IPS-20b (cell line): Measurements from ENCODE around the gene UBALD2.
A peak's percentile ranks its signal among the peaks of the same experiment; 100 is the strongest.

ENCODE experiments used
- H3K27ac ChIP-seq: one replicate; pipeline ENCODE4 v1.5.1; 2013; ENCODE audit warnings: low read length
- H3K27me3 ChIP-seq: 2 replicates; pipeline ENCODE4 v1.6.1; 2013; ENCODE audit warnings: mild to moderate bottlenecking, low read length, inconsistent platforms; ENCODE audit not compliant: insufficient read depth
- H3K36me3 ChIP-seq: 2 replicates; pipeline ENCODE4 v1.6.1; 2013; ENCODE audit warnings: low read depth, mild to moderate bottlenecking, inconsistent platforms, low read length, moderate library complexity; ENCODE audit not compliant: insufficient read depth
- H3K4me1 ChIP-seq: 2 replicates; pipeline ENCODE4 v1.6.1; 2013; ENCODE audit warnings: mild to moderate bottlenecking, control low read depth, inconsistent platforms, low read length, moderate library complexity; ENCODE audit not compliant: insufficient read depth
- H3K4me3 ChIP-seq: 2 replicates; pipeline ENCODE4 v1.5.1; 2013; ENCODE audit warnings: mild to moderate bottlenecking, low read length, inconsistent platforms
- H3K9ac ChIP-seq: 2 replicates; pipeline ENCODE4 v1.6.1; 2013; ENCODE audit warnings: low read depth, mild to moderate bottlenecking, inconsistent platforms, low read length, moderate library complexity
- H3K9me3 ChIP-seq: 2 replicates; pipeline ENCODE4 v1.6.1; 2013; ENCODE audit warnings: mild to moderate bottlenecking, low read depth, low read length, inconsistent platforms; ENCODE audit not compliant: insufficient read depth

The UBALD2 gene

GRCh38 chr17:76268991-76269981 is 4.1 kb downstream of the UBALD2 start:
- Histone ChIP-seq H3K27me3 (no peaks in the 10 kb centered on the region), H3K4me1 (peaks cover 18% of the 10 kb centered on the region; the same call in 1 of the 2 replicates), H3K27ac (no peak overlapping the region), H3K9ac (peak overlapping the region; percentile 0; the same call in 1 of the 2 replicates), H3K36me3 (peaks cover 11% of the 10 kb centered on the region), H3K9me3 (no peaks in the 10 kb centered on the region), H3K4me3 (no peak overlapping the region)

DNA sequence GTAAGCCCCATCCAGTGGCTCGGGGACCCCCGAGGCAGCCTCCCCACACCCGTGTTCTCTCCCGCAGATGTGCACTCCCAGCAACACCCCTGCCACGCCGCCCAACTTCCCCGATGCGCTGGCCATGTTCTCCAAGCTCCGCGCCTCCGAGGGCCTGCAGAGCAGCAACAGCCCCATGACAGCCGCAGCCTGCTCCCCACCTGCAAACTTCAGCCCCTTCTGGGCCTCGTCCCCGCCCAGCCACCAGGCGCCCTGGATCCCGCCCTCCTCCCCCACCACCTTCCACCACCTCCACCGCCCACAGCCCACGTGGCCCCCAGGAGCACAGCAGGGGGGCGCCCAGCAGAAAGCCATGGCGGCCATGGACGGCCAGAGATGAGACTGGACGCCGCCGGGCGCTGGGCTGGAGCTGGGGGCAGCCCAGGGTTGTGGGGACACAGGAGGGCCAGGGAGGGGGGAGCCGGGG is 5.0 kb downstream of the UBALD2 start:
- Histone ChIP-seq H3K36me3 (peaks cover 11% of the 10 kb centered on the region), H3K4me1 (peaks cover 15% of the 10 kb centered on the region; the same call in 1 of the 2 replicates), H3K4me3 (no peak overlapping the region), H3K27me3 (no peaks in the 10 kb centered on the region), H3K27ac (no peak overlapping the region), H3K9me3 (no peaks in the 10 kb centered on the region), H3K9ac (no peak overlapping the region)

DNA sequence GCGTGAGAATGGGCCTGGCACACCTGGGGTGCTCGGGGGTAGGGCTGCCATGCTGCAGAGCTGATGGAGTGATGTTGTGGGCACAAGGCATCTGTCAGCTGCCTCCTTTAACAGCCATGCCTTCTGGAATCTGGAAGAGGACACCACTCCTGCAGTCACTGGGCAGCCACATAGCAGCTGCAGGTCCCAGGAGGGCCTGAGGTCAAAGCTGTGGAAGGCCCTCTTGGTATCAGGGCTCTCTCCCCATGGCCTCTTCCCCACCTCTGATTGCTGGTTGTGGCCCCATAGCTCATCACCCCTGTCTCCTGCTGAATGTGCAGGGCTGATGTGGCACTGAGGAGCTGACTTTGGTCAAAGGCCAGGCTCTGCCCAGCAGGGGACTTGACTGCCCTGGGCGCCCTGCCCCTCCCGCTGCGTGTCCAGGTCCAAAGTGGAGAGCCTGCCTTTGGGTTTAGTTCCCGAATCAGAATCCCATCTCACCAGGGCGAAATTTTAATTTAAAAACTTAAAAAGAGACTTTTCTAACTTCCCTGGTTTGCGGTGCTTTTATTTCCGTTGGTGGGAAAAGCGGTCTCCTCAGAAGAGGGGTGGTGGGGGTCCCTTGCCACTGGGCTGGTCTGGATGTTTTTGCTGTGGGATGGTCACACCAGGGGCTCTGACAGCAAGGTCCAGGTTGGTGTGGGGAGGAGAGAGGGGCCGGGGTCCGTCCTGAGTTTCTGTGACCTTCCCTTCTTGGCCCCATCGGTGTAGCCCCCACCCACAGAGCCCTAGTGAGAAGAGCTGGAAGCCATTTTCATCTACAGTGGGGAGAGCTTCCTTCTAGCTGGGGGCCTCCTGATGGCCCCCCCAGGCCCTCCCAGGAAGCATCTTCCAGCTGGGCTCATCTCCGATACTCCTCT is 5.9 kb downstream of the UBALD2 start:
- Histone ChIP-seq H3K9ac (peak overlapping the region; percentile 45; the same call in 1 of the 2 replicates), H3K4me3 (no peak overlapping the region), H3K36me3 (peaks cover 11% of the 10 kb centered on the region), H3K9me3 (no peaks in the 10 kb centered on the region), H3K4me1 (peaks cover 15% of the 10 kb centered on the region; the same call in 1 of the 2 replicates), H3K27ac (no peak overlapping the region), H3K27me3 (no peaks in the 10 kb centered on the region)

- H3K9ac ChIP-seq: peak overlapping the region; percentile 45; the same call in 1 of the 2 replicates
- H3K4me3 ChIP-seq: peak overlapping the region; percentile 30; the same call in 1 of the 2 replicates
- peaks cover 11% of the 10 kb centered on the region; the same call in 1 of the 2 replicates for H3K4me1 ChIP-seq
- H3K9me3 ChIP-seq: no peaks in the 10 kb centered on the region
- no peaks in the 10 kb centered on the region for H3K27me3 ChIP-seq
- peaks cover 11% of the 10 kb centered on the region for H3K36me3 ChIP-seq
- no peak overlapping the region for H3K27ac ChIP-seq
Measured at GRCh38 chr17:76271669-76272540, 6.8 kb downstream of the UBALD2 start.

- H3K4me1 ChIP-seq: peaks cover 11% of the 10 kb centered on the region; the same call in 1 of the 2 replicates
- H3K4me3 ChIP-seq: no peak overlapping the region
- H3K9me3 ChIP-seq: no peaks in the 10 kb centered on the region
- H3K27me3 ChIP-seq: no peaks in the 10 kb centered on the region
- peaks cover 9% of the 10 kb centered on the region for H3K36me3 ChIP-seq
- H3K9ac ChIP-seq: no peak overlapping the region
- H3K27ac ChIP-seq: no peak overlapping the region
Measured at GRCh38 chr17:76272541-76273444, 7.6 kb downstream of the UBALD2 start.

DNA sequence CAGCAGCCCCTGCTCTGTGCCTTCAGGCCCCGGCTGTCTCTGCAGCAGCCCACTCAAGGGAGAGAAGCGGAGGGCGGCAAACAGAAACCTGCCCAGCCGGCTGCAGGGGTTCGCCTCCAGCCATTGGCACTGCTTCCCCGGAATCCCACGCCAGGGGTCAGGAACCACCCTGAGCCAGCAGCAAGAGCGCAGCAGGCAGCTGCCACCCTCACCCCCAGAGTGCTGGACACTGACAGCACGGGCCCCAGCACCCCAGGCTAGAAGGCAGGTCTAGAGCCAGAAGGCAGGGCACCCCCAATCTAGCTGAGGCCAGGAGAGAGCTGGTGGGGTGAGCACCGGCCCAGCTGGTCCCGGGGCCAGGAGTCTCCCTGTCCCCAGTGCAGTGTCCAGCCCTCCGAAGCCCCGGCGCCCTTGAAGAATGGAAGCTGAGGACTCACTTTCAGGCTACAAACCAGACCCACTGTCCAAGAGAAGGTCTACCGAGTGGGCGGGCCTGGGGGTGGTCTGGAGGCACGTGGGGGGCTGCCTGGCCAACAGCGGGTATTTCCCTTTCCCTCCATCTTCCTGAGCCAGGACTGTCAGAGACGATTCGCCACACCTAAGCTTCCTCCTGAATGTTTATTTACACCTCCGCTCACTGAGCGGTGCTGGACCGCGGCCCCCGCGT is 8.4 kb downstream of the UBALD2 start:
- H3K27me3 ChIP-seq: no peaks in the 10 kb centered on the region
- H3K9ac ChIP-seq: no peak overlapping the region
- H3K9me3 ChIP-seq: no peaks in the 10 kb centered on the region
- no peak overlapping the region for H3K4me3 ChIP-seq
- peaks cover 5% of the 10 kb centered on the region; the same call in 1 of the 2 replicates for H3K36me3 ChIP-seq
- no peak overlapping the region for H3K27ac ChIP-seq
- H3K4me1 ChIP-seq: peaks cover 8% of the 10 kb centered on the region; the same call in 1 of the 2 replicates

GRCh38 chr17:76274112-76274956 is 9.2 kb downstream of the UBALD2 start:
- no peak overlapping the region for H3K9ac ChIP-seq
- H3K4me1 ChIP-seq: peaks cover 8% of the 10 kb centered on the region; the same call in 1 of the 2 replicates
- no peaks in the 10 kb centered on the region; the same call in 1 of the 2 replicates for H3K36me3 ChIP-seq
- no peak overlapping the region for H3K4me3 ChIP-seq
- no peak overlapping the region for H3K27ac ChIP-seq
- H3K9me3 ChIP-seq: no peaks in the 10 kb centered on the region
- no peaks in the 10 kb centered on the region for H3K27me3 ChIP-seq

DNA sequence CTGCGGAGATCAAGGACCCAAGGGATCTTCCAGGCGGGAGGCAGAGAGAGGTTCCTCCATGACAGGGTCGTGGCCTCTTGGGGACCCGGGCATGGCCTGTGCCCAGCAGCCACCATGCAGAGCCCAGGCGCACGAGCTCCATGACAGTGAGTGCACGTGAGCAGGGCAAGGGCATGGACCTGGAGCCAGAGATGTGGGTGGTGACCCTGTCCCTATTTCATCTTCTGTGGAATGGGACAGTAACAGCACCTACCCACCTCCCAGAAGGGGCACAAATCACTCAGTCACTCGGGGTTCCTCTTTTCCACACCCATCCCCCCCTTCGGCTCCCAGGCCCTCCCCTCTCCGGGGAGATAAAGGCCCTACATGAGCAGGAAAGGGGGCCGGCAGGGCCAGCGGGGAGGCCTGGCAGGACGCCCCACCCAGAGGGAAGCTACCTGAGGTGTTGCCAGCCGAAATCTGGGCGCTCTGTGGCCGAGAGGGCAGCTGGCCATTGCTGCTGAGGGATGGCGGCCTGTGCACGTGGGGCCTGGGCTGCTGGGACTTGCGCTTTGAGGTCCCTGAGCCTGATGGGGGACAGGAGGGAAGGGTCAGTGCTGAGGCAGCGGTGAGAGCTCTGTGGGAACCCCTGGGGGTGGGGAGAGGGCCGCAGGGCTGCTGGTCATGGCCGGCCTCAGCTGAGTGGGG is 10.4 kb downstream of the UBALD2 start:
- Histone ChIP-seq H3K9ac (no peak overlapping the region), H3K4me1 (peaks cover 8% of the 10 kb centered on the region; the same call in 1 of the 2 replicates), H3K27me3 (no peaks in the 10 kb centered on the region), H3K9me3 (no peaks in the 10 kb centered on the region), H3K4me3 (no peak overlapping the region), H3K27ac (no peak overlapping the region), H3K36me3 (no peaks in the 10 kb centered on the region)

- Histone ChIP-seq H3K4me3 (no peak overlapping the region), H3K9ac (no peak overlapping the region), H3K4me1 (peaks cover 8% of the 10 kb centered on the region; the same call in 1 of the 2 replicates), H3K9me3 (no peaks in the 10 kb centered on the region), H3K27ac (no peak overlapping the region), H3K27me3 (no peaks in the 10 kb centered on the region), H3K36me3 (no peaks in the 10 kb centered on the region)
Measured at GRCh38 chr17:76276069-76276431, 10.9 kb downstream of the UBALD2 start.
